DOHH2 (cell line): ENCODE results near the gene IRAG1.

ENCODE experiments used
- H3F3A ChIP-seq: fragments of 200-600 bp; sonication (generic), shearing (Covaris generic); 2 replicates; pipeline ENCODE4 v1.6.0; 2016; ENCODE audit warnings: antibody characterized with exemption, mild to moderate bottlenecking; ENCODE audit not compliant: control insufficient read depth, insufficient read depth
- H3K27ac ChIP-seq: fragments of 200-600 bp; sonication (generic); 2 replicates; pipeline ENCODE4 v1.5.1; 2014; ENCODE audit warnings: low read depth, mild to moderate bottlenecking, low read length, moderate library complexity
- H3K27me3 ChIP-seq: fragments of 200-600 bp; sonication (generic); 2 replicates; pipeline ENCODE4 v1.6.1; 2014; ENCODE audit warnings: mild to moderate bottlenecking, low read length, mixed read lengths; ENCODE audit not compliant: control insufficient read depth
- H3K36me3 ChIP-seq: fragments of 200-600 bp; sonication (generic); 2 replicates; pipeline ENCODE4 v1.6.1; 2014; ENCODE audit warnings: mild to moderate bottlenecking, low read length, moderate library complexity, mixed read lengths; ENCODE audit not compliant: control insufficient read depth
- H3K4me1 ChIP-seq: fragments of 200-600 bp; sonication (generic); 2 replicates; pipeline ENCODE4 v1.6.1; 2014; ENCODE audit warnings: mild to moderate bottlenecking, low read length, mixed read lengths; ENCODE audit not compliant: control insufficient read depth
- H3K4me2 ChIP-seq: fragments of 200-600 bp; sonication (generic); 2 replicates; pipeline ENCODE4 v1.6.0; 2014; ENCODE audit warnings: mild to moderate bottlenecking, low read length, moderate library complexity
- H3K4me3 ChIP-seq: fragments of 200-600 bp; sonication (generic); 2 replicates; pipeline ENCODE4 v1.5.1; 2014; ENCODE audit warnings: mild to moderate bottlenecking, low read length, mixed read lengths
- H3K79me2 ChIP-seq: fragments of 200-600 bp; sonication (generic); 2 replicates; pipeline ENCODE4 v1.6.1; 2014; ENCODE audit warnings: mild to moderate bottlenecking, low read length, mixed read lengths; ENCODE audit not compliant: control insufficient read depth
- H3K9me2 ChIP-seq: fragments of 200-600 bp; sonication (generic); replicated peaks from 2 replicates; pipeline ENCODE4 v1.6.1; 2014; ENCODE audit warnings: mild to moderate bottlenecking, low read length, mixed read lengths; ENCODE audit not compliant: control insufficient read depth
- H3K9me3 ChIP-seq: fragments of 200-600 bp; sonication (generic); 2 replicates; pipeline ENCODE4 v1.6.1; 2014; ENCODE audit warnings: antibody characterized with exemption, low read length, mixed read lengths; ENCODE audit not compliant: control insufficient read depth, insufficient read depth
- H4K20me1 ChIP-seq: fragments of 200-600 bp; sonication (generic); 2 replicates; pipeline ENCODE4 v1.6.0; 2014; ENCODE audit warnings: low read depth, mild to moderate bottlenecking, antibody characterized with exemption, low read length, moderate library complexity; ENCODE audit not compliant: control insufficient read depth, insufficient read depth
- EZH2phosphoT487 ChIP-seq: fragments of 200-600 bp; sonication (generic); IDR thresholded peaks from 2 replicates; pipeline ENCODE4 v1.6.1; 2017; ENCODE audit warnings: borderline replicate concordance, mild to moderate bottlenecking, antibody characterized with exemption, low read length, moderate library complexity, mixed read lengths
- TF ChIP-seq, protein P1 (sequence below): fragments of 200-600 bp; sonication (generic); IDR thresholded peaks from one replicate; pipeline ENCODE4 v1.5.1; 2014; ENCODE audit warnings: antibody characterized with exemption, mild to moderate bottlenecking, low read depth, low read length; ENCODE audit not compliant: poor library complexity, severe bottlenecking

The IRAG1 gene, protein sequence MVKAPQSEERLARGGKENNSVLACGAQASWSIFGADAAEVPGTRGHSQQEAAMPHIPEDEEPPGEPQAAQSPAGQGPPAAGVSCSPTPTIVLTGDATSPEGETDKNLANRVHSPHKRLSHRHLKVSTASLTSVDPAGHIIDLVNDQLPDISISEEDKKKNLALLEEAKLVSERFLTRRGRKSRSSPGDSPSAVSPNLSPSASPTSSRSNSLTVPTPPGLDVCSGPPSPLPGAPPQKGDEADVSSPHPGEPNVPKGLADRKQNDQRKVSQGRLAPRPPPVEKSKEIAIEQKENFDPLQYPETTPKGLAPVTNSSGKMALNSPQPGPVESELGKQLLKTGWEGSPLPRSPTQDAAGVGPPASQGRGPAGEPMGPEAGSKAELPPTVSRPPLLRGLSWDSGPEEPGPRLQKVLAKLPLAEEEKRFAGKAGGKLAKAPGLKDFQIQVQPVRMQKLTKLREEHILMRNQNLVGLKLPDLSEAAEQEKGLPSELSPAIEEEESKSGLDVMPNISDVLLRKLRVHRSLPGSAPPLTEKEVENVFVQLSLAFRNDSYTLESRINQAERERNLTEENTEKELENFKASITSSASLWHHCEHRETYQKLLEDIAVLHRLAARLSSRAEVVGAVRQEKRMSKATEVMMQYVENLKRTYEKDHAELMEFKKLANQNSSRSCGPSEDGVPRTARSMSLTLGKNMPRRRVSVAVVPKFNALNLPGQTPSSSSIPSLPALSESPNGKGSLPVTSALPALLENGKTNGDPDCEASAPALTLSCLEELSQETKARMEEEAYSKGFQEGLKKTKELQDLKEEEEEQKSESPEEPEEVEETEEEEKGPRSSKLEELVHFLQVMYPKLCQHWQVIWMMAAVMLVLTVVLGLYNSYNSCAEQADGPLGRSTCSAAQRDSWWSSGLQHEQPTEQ

GRCh38 chr11:10693509-10694081 lies at the start of gene IRAG1:
Gene IRAG1 (minus strand): TSS chr11:10693755. CDS start chr11:10693602, 153 bp downstream.
- Histone ChIP-seq H4K20me1 (no peaks in the 10 kb centered on the region), H3K4me1 (peaks cover 5% of the 10 kb centered on the region; the same call in 1 of the 2 replicates), H3K4me2 (no peak within 1 kb of the TSS), H3K79me2 (no peaks in the 10 kb centered on the region), H3K36me3 (no peaks in the 10 kb centered on the region), H3K9me3 (no peaks in the 10 kb centered on the region), H3K4me3 (no peak within 1 kb of the TSS), H3F3A (no peaks in the 10 kb centered on the region), H3K27me3 (peaks cover 14% of the 10 kb centered on the region), H3K9me2 (no peaks in the 10 kb centered on the region; the same call in 1 of the 2 replicates), H3K27ac (no peak within 1 kb of the TSS)
- TF ChIP-seq EZH2phosphoT487 = no peak
- TF ChIP-seq, protein P1, sequence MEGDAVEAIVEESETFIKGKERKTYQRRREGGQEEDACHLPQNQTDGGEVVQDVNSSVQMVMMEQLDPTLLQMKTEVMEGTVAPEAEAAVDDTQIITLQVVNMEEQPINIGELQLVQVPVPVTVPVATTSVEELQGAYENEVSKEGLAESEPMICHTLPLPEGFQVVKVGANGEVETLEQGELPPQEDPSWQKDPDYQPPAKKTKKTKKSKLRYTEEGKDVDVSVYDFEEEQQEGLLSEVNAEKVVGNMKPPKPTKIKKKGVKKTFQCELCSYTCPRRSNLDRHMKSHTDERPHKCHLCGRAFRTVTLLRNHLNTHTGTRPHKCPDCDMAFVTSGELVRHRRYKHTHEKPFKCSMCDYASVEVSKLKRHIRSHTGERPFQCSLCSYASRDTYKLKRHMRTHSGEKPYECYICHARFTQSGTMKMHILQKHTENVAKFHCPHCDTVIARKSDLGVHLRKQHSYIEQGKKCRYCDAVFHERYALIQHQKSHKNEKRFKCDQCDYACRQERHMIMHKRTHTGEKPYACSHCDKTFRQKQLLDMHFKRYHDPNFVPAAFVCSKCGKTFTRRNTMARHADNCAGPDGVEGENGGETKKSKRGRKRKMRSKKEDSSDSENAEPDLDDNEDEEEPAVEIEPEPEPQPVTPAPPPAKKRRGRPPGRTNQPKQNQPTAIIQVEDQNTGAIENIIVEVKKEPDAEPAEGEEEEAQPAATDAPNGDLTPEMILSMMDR = no peak

DNA sequence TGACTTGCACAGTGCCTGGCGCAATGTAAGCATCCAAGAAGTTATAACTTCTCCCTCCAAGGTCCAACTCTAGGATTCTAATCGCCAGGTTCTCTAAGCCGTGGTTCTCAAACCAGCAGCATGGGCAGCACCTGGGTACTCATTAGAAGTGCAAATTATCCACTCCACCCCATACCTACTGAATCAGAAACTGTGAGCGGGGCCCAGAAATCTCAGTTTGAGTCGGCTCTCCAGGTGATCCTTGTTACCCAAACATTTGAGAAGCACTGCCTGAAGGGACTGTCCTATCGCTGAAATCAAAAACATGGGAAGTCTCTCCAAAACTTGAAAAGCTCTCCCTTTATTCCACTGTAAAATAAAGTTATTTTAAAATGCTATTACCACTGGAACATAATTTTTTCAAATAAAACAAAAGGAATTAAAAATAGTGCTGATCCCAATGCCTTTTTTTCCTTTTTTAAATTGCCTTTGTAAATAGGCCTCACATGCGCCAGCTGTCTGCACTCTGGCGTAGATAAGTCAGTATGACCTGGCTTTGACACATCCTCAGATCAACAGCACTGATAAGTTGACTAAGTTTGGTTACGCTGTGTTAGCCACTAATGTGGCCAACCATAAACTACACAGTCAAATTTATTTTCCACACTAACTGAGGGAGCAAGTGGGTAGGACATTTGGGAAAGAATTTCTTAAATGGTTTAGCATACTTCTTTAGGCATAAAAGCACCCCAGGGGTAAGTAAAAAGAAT lies 49.1 kb upstream of the IRAG1 start:
- Histone ChIP-seq H3K9me3 (no peaks in the 10 kb centered on the region), H3K36me3 (no peaks in the 10 kb centered on the region), H3K4me2 (no peak overlapping the region), H3K4me1 (no peaks in the 10 kb centered on the region), H4K20me1 (no peaks in the 10 kb centered on the region), H3K4me3 (no peak overlapping the region), H3F3A (no peaks in the 10 kb centered on the region), H3K79me2 (no peaks in the 10 kb centered on the region), H3K9me2 (no peaks in the 10 kb centered on the region), H3K27ac (no peak overlapping the region), H3K27me3 (no peaks in the 10 kb centered on the region)
- TF ChIP-seq, protein P1 = no peak
- no peak for TF ChIP-seq EZH2phosphoT487

DNA sequence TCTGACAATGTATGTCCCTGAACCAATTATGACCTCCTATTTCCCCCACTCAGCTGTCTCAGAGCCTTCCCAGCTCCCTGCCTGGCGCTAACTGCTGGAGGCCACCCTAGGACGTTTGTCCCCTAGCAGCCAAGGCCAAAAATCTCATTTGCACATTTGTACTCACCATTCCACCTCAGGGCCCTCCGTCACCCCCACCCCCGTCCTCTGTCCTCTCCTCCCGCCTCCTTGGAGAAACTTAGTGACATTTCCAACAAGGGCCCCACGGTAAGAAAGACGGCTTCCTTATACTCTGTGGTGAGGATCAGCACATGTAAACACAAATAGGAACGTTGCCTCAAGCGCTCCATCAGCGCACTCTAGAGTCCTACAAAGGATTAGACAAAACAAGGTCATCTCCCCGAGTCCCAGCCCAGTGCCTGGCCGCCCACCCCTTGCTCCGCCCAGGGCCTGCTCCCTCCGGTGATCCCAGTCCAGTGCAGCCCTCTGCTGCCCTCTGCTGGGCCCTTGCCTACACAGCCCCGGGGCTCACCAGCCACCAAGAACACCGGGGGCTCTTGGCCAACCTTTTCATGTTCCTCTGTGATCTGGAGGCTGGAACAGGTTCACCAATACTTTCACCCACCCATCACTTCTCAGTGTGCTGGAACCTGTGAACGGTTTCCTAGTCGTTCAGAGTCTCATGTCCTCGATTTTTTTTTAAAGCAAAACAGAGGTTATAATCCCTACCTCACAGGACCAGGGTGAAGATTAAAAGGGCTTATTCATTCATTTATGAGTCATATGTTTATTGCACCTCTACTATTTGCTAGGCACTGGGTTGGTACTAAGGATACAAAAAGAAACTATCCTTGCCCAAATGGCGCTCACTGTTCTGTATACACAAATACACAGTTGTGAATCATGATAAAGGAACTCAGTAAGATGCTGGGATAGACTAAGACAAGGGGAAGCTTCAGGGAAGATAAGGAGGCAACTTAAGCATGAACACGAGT lies 42.2 kb upstream of the IRAG1 start:
- Histone ChIP-seq H4K20me1 (no peaks in the 10 kb centered on the region), H3K4me3 (peak overlapping the region; percentile 57), H3K4me2 (peak overlapping the region; percentile 70), H3K79me2 (no peaks in the 10 kb centered on the region), H3K4me1 (peaks cover 5% of the 10 kb centered on the region), H3K9me2 (no peaks in the 10 kb centered on the region), H3K27me3 (no peaks in the 10 kb centered on the region; the same call in 1 of the 2 replicates), H3K27ac (no peak overlapping the region), H3K36me3 (no peaks in the 10 kb centered on the region), H3F3A (no peaks in the 10 kb centered on the region), H3K9me3 (no peaks in the 10 kb centered on the region)
- TF ChIP-seq, protein P1 = peak; percentile 94
- TF ChIP-seq EZH2phosphoT487 = no peak
